Measurements from ENCODE around the gene STN1. TPM values are rescaled to one million over a fixed set of nuclear protein-coding genes. Genes with fewer than 3 reads are reported as not detected.

The STN1 gene
- total RNA-seq, 4 donors from 2014 or later = 20.0 to 29.2 (median 27.0) TPM

DNA sequence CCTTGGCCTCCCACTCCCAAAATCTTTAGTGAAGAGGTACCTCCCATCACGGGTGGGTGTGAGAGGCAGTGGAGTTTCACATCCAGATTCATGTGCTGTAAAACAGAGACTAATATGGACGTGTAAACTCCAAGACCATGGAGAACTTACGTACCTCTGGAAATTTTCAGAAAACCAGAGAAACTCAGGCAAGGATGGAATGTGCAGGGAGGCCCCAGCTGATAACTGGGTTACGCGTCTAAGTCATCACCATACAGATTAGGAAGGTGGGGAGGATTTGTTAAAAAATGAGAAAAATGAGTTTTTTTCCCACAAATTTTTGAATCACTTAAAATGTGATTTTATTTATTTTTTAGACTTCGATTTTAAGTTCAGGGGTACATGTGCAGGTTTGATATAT lies 16.3 kb upstream of the STN1 start:
- no peaks in the 10 kb centered on the region for H3K4me1 ChIP-seq
- no peaks in the 10 kb centered on the region for H3K27me3 ChIP-seq
- no peaks in the 10 kb centered on the region for H3K36me3 ChIP-seq
- TF ChIP-seq, protein P1, sequence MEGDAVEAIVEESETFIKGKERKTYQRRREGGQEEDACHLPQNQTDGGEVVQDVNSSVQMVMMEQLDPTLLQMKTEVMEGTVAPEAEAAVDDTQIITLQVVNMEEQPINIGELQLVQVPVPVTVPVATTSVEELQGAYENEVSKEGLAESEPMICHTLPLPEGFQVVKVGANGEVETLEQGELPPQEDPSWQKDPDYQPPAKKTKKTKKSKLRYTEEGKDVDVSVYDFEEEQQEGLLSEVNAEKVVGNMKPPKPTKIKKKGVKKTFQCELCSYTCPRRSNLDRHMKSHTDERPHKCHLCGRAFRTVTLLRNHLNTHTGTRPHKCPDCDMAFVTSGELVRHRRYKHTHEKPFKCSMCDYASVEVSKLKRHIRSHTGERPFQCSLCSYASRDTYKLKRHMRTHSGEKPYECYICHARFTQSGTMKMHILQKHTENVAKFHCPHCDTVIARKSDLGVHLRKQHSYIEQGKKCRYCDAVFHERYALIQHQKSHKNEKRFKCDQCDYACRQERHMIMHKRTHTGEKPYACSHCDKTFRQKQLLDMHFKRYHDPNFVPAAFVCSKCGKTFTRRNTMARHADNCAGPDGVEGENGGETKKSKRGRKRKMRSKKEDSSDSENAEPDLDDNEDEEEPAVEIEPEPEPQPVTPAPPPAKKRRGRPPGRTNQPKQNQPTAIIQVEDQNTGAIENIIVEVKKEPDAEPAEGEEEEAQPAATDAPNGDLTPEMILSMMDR (IDR thresholded peaks at IDR 0.05) = no peak
- TF ChIP-seq POLR2A (IDR thresholded peaks at IDR 0.05) = no peak
- no peak overlapping the region for H3K4me3 ChIP-seq
- no peak for DNase-seq
- no peak overlapping the region for H3K27ac ChIP-seq
- intact Hi-C loops (cut with DNase I; ENCODE audit: low total_unique reads) = no loop called here
- H3K9me3 ChIP-seq = no peaks in the 10 kb centered on the region

DNA sequence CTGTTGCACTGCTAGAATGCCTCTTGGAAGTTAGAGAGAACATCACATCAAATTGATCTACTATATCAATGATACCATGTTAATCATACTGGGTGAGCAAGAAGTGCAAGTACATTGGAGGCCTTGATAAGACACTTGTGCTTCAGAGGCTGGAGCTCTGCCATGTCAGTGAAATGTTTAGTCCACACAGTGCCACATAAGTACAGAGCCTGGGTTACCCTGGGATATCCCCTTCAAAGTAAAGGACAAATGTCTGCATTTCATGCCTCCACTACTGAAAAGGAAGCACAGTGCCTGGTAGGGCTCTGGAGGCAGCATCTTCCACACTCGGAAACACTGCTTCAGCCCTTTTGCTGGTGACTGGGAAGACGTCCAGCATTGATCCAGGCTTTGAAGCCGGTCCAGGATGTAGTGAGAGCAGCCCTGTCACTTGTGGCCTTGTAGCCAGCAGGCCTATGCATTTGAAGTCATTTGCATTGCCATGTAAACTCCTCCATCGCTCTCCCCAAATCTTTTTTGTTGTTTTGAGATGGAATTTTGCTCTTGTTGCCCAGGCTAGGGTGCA lies 15.7 kb upstream of the STN1 start:
- DNase-seq = no peak
- Histone ChIP-seq H3K27me3 (no peaks in the 10 kb centered on the region), H3K4me3 (no peak overlapping the region), H3K4me1 (no peaks in the 10 kb centered on the region), H3K27ac (no peak overlapping the region), H3K36me3 (no peaks in the 10 kb centered on the region), H3K9me3 (no peaks in the 10 kb centered on the region)
- intact Hi-C loops (cut with DNase I; ENCODE audit: low total_unique reads) = no loop called here
- TF ChIP-seq, protein P1 (IDR thresholded peaks at IDR 0.05) = no peak
- no peak for TF ChIP-seq POLR2A (IDR thresholded peaks at IDR 0.05)

DNA sequence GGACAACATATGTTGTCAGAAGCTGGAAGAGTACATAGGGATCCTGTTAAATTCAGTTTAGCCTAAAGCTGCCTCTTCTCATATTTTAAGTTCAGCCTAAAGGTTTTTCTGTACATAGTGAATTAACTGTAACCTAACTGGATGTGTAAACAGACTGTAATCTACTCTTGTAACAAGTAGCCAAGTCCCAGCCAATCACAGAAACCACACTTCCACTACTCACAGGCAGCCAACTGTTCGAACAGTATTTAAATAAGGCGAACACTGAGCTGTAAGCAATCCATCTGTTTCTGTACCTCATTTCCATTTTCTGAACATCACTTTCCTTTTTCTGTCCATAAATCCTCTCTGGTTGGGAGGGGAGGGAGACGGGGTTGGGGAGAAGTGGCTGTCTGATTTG lies 15.0 kb upstream of the STN1 start:
- no peaks in the 10 kb centered on the region for H3K27me3 ChIP-seq
- intact Hi-C loops (cut with DNase I; ENCODE audit: low total_unique reads) = no loop called here
- H3K4me1 ChIP-seq = no peaks in the 10 kb centered on the region
- no peak overlapping the region for H3K4me3 ChIP-seq
- no peak for TF ChIP-seq POLR2A (IDR thresholded peaks at IDR 0.05)
- no peak overlapping the region for H3K27ac ChIP-seq
- DNase-seq = no peak
- H3K36me3 ChIP-seq = no peaks in the 10 kb centered on the region
- H3K9me3 ChIP-seq = no peaks in the 10 kb centered on the region

DNA sequence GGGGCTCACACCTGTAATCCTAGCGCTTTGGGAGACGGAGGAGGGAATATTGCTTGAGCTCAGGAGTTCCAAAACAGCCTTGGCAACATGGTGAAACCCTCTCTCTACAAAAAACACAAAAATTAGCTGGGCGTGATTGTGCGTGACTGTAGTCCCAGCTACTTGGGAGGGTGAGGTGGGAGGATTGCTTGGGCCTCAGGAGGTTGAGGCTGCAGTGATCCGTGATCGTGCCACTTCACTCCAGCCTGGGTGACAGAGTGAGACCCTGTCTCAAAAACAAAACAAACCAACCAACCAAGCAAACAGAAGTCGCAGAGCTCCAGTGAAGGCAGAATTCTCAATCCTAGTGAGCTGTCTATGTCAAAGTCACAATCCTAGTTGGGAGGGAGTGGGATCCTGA lies 14.3 kb upstream of the STN1 start:
- H3K4me1 ChIP-seq = no peaks in the 10 kb centered on the region
- TF ChIP-seq, protein P1 (IDR thresholded peaks at IDR 0.05) = no peak
- no peak for TF ChIP-seq POLR2A (IDR thresholded peaks at IDR 0.05)
- no peaks in the 10 kb centered on the region for H3K27me3 ChIP-seq
- no peak overlapping the region for H3K4me3 ChIP-seq
- DNase-seq = no peak
- no peak overlapping the region for H3K27ac ChIP-seq
- H3K9me3 ChIP-seq = no peaks in the 10 kb centered on the region
- no peaks in the 10 kb centered on the region for H3K36me3 ChIP-seq
- intact Hi-C loops (cut with DNase I; ENCODE audit: low total_unique reads) = no loop called here

DNA sequence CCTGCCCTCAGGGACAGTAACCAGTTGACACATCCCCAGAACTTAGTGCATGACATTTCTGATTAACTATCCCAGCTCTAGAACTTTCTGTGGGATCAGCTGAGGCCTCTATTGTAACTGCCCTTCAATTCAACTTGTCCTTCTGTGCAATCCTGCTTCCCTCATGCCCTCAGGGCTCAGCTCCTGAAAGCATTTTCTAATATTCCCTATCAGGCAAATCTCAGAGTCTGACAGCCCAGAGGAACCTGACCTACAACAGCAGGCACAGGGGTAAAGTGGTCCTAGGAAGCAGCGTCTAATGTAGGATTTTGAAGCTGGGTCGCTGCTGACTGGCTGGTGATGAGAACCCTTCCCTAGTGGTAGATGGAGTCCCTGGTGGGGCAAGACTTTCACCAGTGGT lies 13.6 kb upstream of the STN1 start:
- intact Hi-C loops (cut with DNase I; ENCODE audit: low total_unique reads) = no loop called here
- Histone ChIP-seq H3K9me3 (no peaks in the 10 kb centered on the region), H3K4me3 (no peak overlapping the region), H3K27me3 (no peaks in the 10 kb centered on the region), H3K36me3 (no peaks in the 10 kb centered on the region), H3K4me1 (no peaks in the 10 kb centered on the region), H3K27ac (no peak overlapping the region)
- TF ChIP-seq POLR2A (IDR thresholded peaks at IDR 0.05) = no peak
- TF ChIP-seq, protein P1 (IDR thresholded peaks at IDR 0.05) = no peak
- DNase-seq = no peak

DNA sequence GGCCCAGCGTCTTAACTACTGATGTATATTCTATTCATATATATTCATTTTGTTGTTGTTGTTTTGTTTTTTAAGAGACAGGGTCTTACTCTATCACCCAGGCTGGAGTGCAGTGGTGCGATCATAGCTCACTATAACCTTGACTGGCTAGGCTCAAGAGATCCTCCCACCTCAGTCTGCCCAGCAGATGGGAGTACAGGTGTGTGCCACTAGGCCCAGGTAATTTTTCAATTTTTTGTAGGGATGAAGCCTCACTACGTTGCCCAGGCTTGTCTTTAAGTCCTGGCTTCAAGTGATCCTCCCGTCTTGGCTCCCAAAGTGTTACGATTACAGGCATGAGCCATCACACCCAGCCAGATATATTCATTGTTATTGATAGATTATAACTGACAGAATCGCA lies 12.9 kb upstream of the STN1 start:
- intact Hi-C loops (cut with DNase I; ENCODE audit: low total_unique reads) = no loop called here
- Histone ChIP-seq H3K4me3 (no peak overlapping the region), H3K27me3 (no peaks in the 10 kb centered on the region), H3K36me3 (no peaks in the 10 kb centered on the region), H3K4me1 (no peaks in the 10 kb centered on the region), H3K9me3 (no peaks in the 10 kb centered on the region), H3K27ac (no peak overlapping the region)
- no peak for TF ChIP-seq POLR2A (IDR thresholded peaks at IDR 0.05)
- TF ChIP-seq, protein P1 (IDR thresholded peaks at IDR 0.05) = no peak
- no peak for DNase-seq
